Measurements from ENCODE around the gene OR6K2. TPM values are rescaled to one million over a fixed set of nuclear protein-coding genes. Genes with fewer than 3 reads are reported as not detected.

Gene OR6K2
- total and polyA plus RNA-seq, 10 of the 15 experiments (the other 5 are each of a cell fraction or from before 2014, with no cell fraction given), result not detected

DNA sequence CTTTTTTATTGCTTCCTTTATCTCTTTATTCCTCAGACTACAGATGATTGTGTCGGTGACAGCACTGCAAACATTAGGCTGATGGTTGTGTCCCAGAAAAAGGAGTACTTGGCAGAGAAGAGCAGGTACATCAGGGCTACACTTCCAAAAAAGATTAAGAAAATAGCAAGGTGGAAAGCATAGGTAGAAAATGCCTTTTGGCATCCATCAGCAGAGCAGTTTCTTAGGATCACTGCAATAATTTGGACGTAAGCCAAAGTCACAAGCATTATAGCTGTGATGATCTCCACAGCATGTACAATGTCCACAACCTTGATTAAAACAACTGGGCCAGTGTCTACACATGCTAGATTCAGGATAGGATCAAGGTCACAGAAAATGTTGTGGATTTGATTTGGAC lies 5.9 kb downstream of the OR6K2 start:
- POLR2A ChIA-PET, result no interaction called here
- TF ChIP-seq BRCA1 (IDR thresholded peaks at IDR 0.05; ENCODE audit: low read depth, low read length) (no peak), SKIL (IDR thresholded peaks at IDR 0.05; ENCODE audit: low read depth, poor library complexity, severe bottlenecking) (no peak), POLR2AphosphoS2 (IDR thresholded peaks at IDR 0.05; ENCODE audit: low read depth, low read length) (no peak), HCFC1 (IDR thresholded peaks at IDR 0.05; ENCODE audit: low read length) (no peak), MXI1 (IDR thresholded peaks at IDR 0.05; ENCODE audit: low read depth, low read length) (no peak), HDAC6 (IDR thresholded peaks at IDR 0.05; ENCODE audit: unreplicated experiment) (no peak), SREBF1 (IDR thresholded peaks at IDR 0.05; ENCODE audit: low read length) (no peak), SIN3A (IDR thresholded peaks at IDR 0.05; ENCODE audit: low read depth, low read length) (no peak), GABPA (IDR thresholded peaks at IDR 0.05; ENCODE audit: low read depth) (no peak), CBX3 (IDR thresholded peaks at IDR 0.05; ENCODE audit: borderline replicate concordance, low read depth) (no peak), ZNF622 (IDR thresholded peaks at IDR 0.05) (no peak), TARDBP (IDR thresholded peaks at IDR 0.05; ENCODE audit: borderline replicate concordance) (no peak)
- no peaks in the 10 kb centered on the region for H4K20me1 ChIP-seq (ENCODE audit: control insufficient read depth, insufficient read depth)
- no peak overlapping the region for H3K4me2 ChIP-seq (ENCODE audit: control insufficient read depth, insufficient read depth)
- no peaks in the 10 kb centered on the region for H3K9me3 ChIP-seq (replicated peaks; ENCODE audit: control insufficient read depth, insufficient read depth, low read length)
- DNase-seq (ENCODE audit: low read depth, low spot score), result no peak
- SMC1A ChIA-PET (ENCODE audit: uncharacterized antibody, unreplicated experiment), result no interaction called here
- H3K27ac ChIP-seq (ENCODE audit: control insufficient read depth, insufficient read depth), result no peak overlapping the region
- intact Hi-C loops (cut with micrococcal nuclease; ENCODE audit: unreplicated experiment), result no loop called here
- H3K27me3 ChIP-seq (replicated peaks in 1 of 2; ENCODE audit: control insufficient read depth in 2 of 2, insufficient read depth in 2 of 2, low read length in 1 of 2), result no peaks in the 10 kb centered on the region
- FAIRE-seq, result no peak
- RAD21 ChIA-PET (ENCODE audit: unreplicated experiment), result no interaction called here
- ATAC-seq, result no peak
- WGBS (ENCODE audit: insufficient coverage, insufficient replicate concordance, low lambda C conversion rate, missing lambda C conversion rate), result 75% methylated on average over 2 of the region's 2 CpGs
- CTCF ChIA-PET, result no interaction called here
- H3K4me3 ChIP-seq, result no peak overlapping the region
- H3K4me1 ChIP-seq (ENCODE audit: control insufficient read depth, insufficient read depth, low read length), result no peaks in the 10 kb centered on the region
- H3K36me3 ChIP-seq (ENCODE audit: control insufficient read depth in 2 of 2, insufficient read depth in 2 of 2, low read length in 1 of 2), result no peaks in the 10 kb centered on the region
- H3K9ac ChIP-seq (ENCODE audit: control insufficient read depth, insufficient read depth, low read length), result no peak overlapping the region
- no peaks in the 10 kb centered on the region for H3K79me2 ChIP-seq (ENCODE audit: control insufficient read depth, insufficient read depth, low read length)
- no TSS peak for BruUV-seq (replicated peaks)
- in situ Hi-C loops (cut with MboI), result no loop called here
- no peak overlapping the region for H2AFZ ChIP-seq (ENCODE audit: control insufficient read depth, low read depth, low read length)
